ENCODE results near the gene DRP2.
"Not testable (repeated sequence)": the region's sequence is repeated elsewhere in the genome, so short reads cannot be mapped to it uniquely, and the experiment has no call there.

Gene DRP2

GRCh38 chrX:101241531-101241930 is 21.9 kb downstream of the DRP2 start:
- no peak for DNase-seq (ENCODE audit: low read depth)

- no peak for DNase-seq (ENCODE audit: low read depth)
These were observed 33.0 kb downstream of the DRP2 start for GRCh38 chrX:101252634-101253033.

- no peak for DNase-seq (ENCODE audit: low read depth)
These were observed 38.1 kb downstream of the DRP2 start for GRCh38 chrX:101257448-101258258.

- DNase-seq (ENCODE audit: low read depth): no peak
These were observed 38.6 kb downstream of the DRP2 start for GRCh38 chrX:101258259-101258581.

GRCh38 chrX:101260435-101260834 is 40.8 kb downstream of the DRP2 start:
- DNase-seq (ENCODE audit: low read depth): no peak

- no peak for DNase-seq (ENCODE audit: low read depth)
These were observed 43.0 kb downstream of the DRP2 start for GRCh38 chrX:101262590-101262989.

- no peak for DNase-seq (ENCODE audit: low read depth)
These were observed 44.2 kb downstream of the DRP2 start for GRCh38 chrX:101263766-101264165.

GRCh38 chrX:101265869-101266428 is 46.4 kb downstream of the DRP2 start:
- no peak for DNase-seq (ENCODE audit: low read depth)

- no peak for DNase-seq (ENCODE audit: low read depth)
These were observed 54.6 kb downstream of the DRP2 start for GRCh38 chrX:101274198-101274597.

- DNase-seq (ENCODE audit: low read depth): no peak
These were observed 56.7 kb downstream of the DRP2 start for GRCh38 chrX:101276238-101276637.

GRCh38 chrX:101287402-101287801 is 67.8 kb downstream of the DRP2 start:
- DNase-seq (ENCODE audit: low read depth): no peak

GRCh38 chrX:101290957-101291603 is 71.5 kb downstream of the DRP2 start, which contains the start of gene TAF7L:
TAF7L (minus strand) TSS chrX:101291334; CDS start chrX:101287543, 3,791 bp downstream.
- DNase-seq (ENCODE audit: low read depth): no peak

GRCh38 chrX:101295603-101296002 is 76.0 kb downstream of the DRP2 start:
- not testable (repeated sequence) for DNase-seq (ENCODE audit: low read depth)

- no peak for DNase-seq (ENCODE audit: low read depth)
These were observed 84.2 kb downstream of the DRP2 start for GRCh38 chrX:101303790-101304189.

All from CMK (cell line).